Activated B cell treated with CpG ODN at 0.5 μM for 24 hours (primary cell): ENCODE results near the gene GALM. TPM values are rescaled to one million over a fixed set of nuclear protein-coding genes. Genes with fewer than 3 reads are reported as not detected.

Experiments used
- ATAC-seq: fragments of 200-7000 bp; cut with Tn5 transposase; one replicate; pipeline ENCODE4 v1.10.0; 2021; ENCODE audit warnings: low read depth, mild to moderate bottlenecking, moderate library complexity
- CTCF ChIA-PET: fragments of 350-600 bp; sonication (Branson Sonifier 250); formaldehyde crosslinking; loops from one replicate; lab custom pipeline; 2021; ENCODE audit warnings: antibody characterized with exemption; lab: Charles Lee
- POLR2A ChIA-PET: fragments of 350-600 bp; sonication (Branson Sonifier 250); formaldehyde crosslinking; loops from one replicate; lab custom pipeline; 2021; ENCODE audit warnings: antibody characterized with exemption; lab: Charles Lee
- DNase-seq: peaks from one replicate; pipeline ENCODE4 v3.0.0; 2022
- H3K27ac Mint-ChIP-seq: one replicate; pipeline ENCODE4 v1.8.0; 2020; ENCODE audit warnings: mixed read lengths
- H3K27me3 Mint-ChIP-seq: one replicate; pipeline ENCODE4 v1.8.0; 2021; ENCODE audit warnings: mixed read lengths
- H3K36me3 Mint-ChIP-seq: one replicate; pipeline ENCODE4 v1.8.0; 2021; ENCODE audit warnings: low read depth, mixed read lengths
- H3K4me1 Mint-ChIP-seq: one replicate; pipeline ENCODE4 v1.8.0; 2021; ENCODE audit warnings: mixed read lengths
- H3K4me3 Mint-ChIP-seq: one replicate; pipeline ENCODE4 v1.8.0; 2020; ENCODE audit warnings: mild to moderate bottlenecking, mixed read lengths
- H3K9me3 Mint-ChIP-seq: one replicate; pipeline ENCODE4 v1.8.0; 2020; ENCODE audit warnings: mixed read lengths
- intact Hi-C: fragments of 100-400 bp; cut with micrococcal nuclease; formaldehyde crosslinking; loops from one replicate; pipeline ENCODE4 v1.15.1; 2024
- total RNA-seq: library from RNA; stranded (reverse); gene quantifications from 2 replicates; pipeline ENCODE4 v1.2.3, GENCODE V29; 2022
- TF ChIP-seq, protein P1 (sequence below): fragments of 200-600 bp; IDR thresholded peaks from one replicate; pipeline ENCODE4 v1.8.0; 2022; ENCODE audit warnings: antibody characterized with exemption, mild to moderate bottlenecking

GALM gene
- total RNA-seq, 1 donor from 2014 or later, result 5.4 TPM

DNA sequence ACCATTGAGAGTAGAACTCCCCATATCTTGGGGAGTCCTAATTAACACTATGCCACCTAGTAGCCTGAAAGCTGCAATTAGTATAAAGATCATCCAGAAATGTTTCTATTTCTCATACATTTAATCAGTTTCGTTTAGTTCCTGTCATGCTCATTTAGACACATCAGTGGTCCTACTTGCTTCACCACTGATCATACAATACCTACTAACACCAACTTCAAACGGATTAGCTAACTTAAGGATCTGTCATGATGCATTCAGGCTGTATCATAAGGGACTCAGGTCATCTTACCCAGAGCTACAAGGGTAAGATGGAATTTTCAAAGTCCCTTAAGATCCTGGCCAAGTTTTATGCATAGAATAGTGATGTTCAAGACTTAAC, 78.5 kb downstream of the GALM start:
- Mint-ChIP-seq H3K27me3 (no peaks in the 10 kb centered on the region), H3K27ac (no peak overlapping the region), H3K4me3 (no peak overlapping the region), H3K9me3 (no peaks in the 10 kb centered on the region), H3K4me1 (peaks cover 60% of the 10 kb centered on the region), H3K36me3 (peaks cover 84% of the 10 kb centered on the region)
- DNase-seq (no peak), ATAC-seq (no peak)
- intact Hi-C loops, result loop anchor here (5.0 kb wide), 2 partner anchors 33 to 762 kb away; partner anchors contain the start of gene GEMIN6
- ChIA-PET POLR2A (interaction anchor here (0.7 to 1.0 kb wide), 3 partner anchors 148 to 211 kb away, joined by 3 to 6 read pairs (median 4); no protein-coding TSS in a partner anchor), CTCF (interaction anchor here (0.6 to 9.0 kb wide), 4 partner anchors 141 to 209 kb away, joined by 3 to 75 read pairs (median 4); no protein-coding TSS in a partner anchor)
- TF ChIP-seq, protein P1, sequence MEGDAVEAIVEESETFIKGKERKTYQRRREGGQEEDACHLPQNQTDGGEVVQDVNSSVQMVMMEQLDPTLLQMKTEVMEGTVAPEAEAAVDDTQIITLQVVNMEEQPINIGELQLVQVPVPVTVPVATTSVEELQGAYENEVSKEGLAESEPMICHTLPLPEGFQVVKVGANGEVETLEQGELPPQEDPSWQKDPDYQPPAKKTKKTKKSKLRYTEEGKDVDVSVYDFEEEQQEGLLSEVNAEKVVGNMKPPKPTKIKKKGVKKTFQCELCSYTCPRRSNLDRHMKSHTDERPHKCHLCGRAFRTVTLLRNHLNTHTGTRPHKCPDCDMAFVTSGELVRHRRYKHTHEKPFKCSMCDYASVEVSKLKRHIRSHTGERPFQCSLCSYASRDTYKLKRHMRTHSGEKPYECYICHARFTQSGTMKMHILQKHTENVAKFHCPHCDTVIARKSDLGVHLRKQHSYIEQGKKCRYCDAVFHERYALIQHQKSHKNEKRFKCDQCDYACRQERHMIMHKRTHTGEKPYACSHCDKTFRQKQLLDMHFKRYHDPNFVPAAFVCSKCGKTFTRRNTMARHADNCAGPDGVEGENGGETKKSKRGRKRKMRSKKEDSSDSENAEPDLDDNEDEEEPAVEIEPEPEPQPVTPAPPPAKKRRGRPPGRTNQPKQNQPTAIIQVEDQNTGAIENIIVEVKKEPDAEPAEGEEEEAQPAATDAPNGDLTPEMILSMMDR, result no peak

DNA sequence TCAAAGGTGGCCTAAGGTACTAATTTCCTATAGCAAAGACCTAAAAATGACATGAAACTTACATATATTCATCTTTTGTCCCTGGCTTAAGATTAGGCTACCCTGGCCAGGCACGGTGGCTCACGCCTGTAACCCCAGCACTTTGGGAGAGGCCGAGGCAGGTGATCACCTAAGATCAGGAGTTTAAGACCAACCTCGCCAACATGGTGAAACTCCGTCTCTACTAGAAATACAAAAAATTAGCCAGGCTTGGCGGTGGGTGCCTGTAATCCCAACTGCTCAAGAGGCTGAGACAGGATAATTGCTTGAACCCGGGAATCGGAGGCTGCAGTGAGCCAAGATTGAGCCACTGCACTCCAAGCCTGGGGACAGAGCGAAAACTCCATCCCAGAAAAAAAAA, 79.4 kb downstream of the GALM start:
- DNase-seq (no peak), ATAC-seq (no peak)
- ChIA-PET POLR2A (no interaction called here), CTCF (interaction anchor here (9.0 kb wide), 1 partner anchor 162 kb away, joined by 75 read pairs; no protein-coding TSS in a partner anchor)
- Mint-ChIP-seq H3K4me1 (peaks cover 60% of the 10 kb centered on the region), H3K4me3 (no peak overlapping the region), H3K9me3 (no peaks in the 10 kb centered on the region), H3K27me3 (no peaks in the 10 kb centered on the region), H3K27ac (no peak overlapping the region), H3K36me3 (peaks cover 89% of the 10 kb centered on the region)
- intact Hi-C loops, result no loop called here
- TF ChIP-seq, protein P1, result no peak

DNA sequence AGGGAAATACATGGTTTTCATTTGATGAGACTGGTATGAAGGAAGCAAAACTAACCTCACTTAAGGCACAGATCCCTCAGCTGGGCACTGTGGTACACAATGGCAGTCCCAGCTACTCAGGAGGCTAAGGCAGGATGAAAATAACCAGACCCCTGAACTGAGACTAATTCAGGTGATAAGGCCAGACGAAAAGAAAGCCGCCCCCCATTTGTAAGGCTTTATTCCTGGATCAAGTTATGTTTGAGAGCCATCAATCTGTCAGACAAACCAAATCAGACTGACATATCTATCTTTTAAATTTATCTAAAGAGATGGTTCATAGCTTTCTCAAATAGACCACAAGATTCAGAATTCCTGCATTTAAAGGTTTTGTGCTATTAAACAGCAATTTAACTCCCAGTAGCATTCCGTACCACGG, 81.1 kb downstream of the GALM start:
- peaks cover 69% of the 10 kb centered on the region for H3K4me1 Mint-ChIP-seq
- ATAC-seq (no peak), DNase-seq (no peak)
- TF ChIP-seq, protein P1, result no peak
- ChIA-PET CTCF (no interaction called here), POLR2A (interaction anchor here (0.9 kb wide), 1 partner anchor 29 kb away, joined by 3 read pairs; no protein-coding TSS in a partner anchor)
- no peaks in the 10 kb centered on the region for H3K9me3 Mint-ChIP-seq
- peak overlapping the region; percentile 60 for H3K27ac Mint-ChIP-seq
- H3K27me3 Mint-ChIP-seq, result no peaks in the 10 kb centered on the region
- H3K36me3 Mint-ChIP-seq, result peaks cover 87% of the 10 kb centered on the region
- H3K4me3 Mint-ChIP-seq, result peak overlapping the region; percentile 19
- intact Hi-C loops, result no loop called here

DNA sequence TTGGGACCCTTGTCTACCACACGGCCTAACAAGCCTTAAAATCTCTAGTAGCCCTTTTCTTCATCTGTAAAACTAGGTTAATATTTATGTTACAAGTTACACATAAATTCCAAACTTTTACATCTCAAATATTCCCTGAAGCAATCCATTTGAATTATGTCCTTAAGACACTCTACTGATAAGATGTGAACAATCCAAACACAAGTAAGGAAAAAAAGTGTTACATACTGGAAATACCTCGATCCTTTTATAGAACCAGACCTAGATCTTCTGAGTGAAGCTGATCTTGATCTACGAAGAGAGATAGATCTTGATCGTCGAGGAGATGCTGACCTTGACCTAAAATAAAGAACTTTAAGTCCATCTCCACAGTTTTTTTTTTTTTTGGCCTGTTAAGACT, 81.9 kb downstream of the GALM start:
- H3K36me3 Mint-ChIP-seq, result peaks cover 80% of the 10 kb centered on the region
- TF ChIP-seq, protein P1, result no peak
- peaks cover 71% of the 10 kb centered on the region for H3K4me1 Mint-ChIP-seq
- ATAC-seq (no peak), DNase-seq (no peak)
- H3K9me3 Mint-ChIP-seq, result no peaks in the 10 kb centered on the region
- intact Hi-C loops, result no loop called here
- H3K4me3 Mint-ChIP-seq, result peak overlapping the region; percentile 50
- no peaks in the 10 kb centered on the region for H3K27me3 Mint-ChIP-seq
- peak overlapping the region; percentile 79 for H3K27ac Mint-ChIP-seq
- ChIA-PET CTCF (interaction anchor here (2.0 kb wide), 1 partner anchor 166 kb away, joined by 9 read pairs; no protein-coding TSS in a partner anchor), POLR2A (interaction anchor here (0.9 kb wide), 1 partner anchor 28 kb away, joined by 3 read pairs; no protein-coding TSS in a partner anchor)

DNA sequence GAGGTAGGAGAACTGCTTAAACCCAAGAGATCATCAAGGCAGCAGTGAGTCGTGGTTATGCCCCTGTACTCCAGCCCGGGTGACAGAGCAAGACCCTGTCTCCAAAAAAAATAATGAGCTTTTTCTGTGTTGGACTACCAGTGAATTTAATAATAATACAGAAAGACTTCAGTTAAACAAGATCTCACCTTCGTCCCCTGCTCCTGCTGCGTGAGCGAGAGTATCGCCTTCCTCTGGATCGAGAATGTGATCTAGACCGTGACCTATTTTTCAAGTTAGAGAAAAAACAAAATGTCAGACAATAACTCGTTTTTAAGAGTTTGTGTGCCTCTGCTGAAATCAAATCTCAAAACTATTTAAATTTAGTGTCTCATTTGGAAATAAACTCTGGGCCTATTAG, 82.5 kb downstream of the GALM start:
- Mint-ChIP-seq H3K36me3 (peaks cover 76% of the 10 kb centered on the region), H3K4me1 (peaks cover 71% of the 10 kb centered on the region), H3K9me3 (no peaks in the 10 kb centered on the region), H3K4me3 (no peak overlapping the region), H3K27ac (peak overlapping the region; percentile 79), H3K27me3 (no peaks in the 10 kb centered on the region)
- ChIA-PET CTCF (interaction anchor here (2.0 kb wide), 1 partner anchor 167 kb away, joined by 9 read pairs; no protein-coding TSS in a partner anchor), POLR2A (interaction anchor here (0.9 kb wide), 1 partner anchor 12 kb away, joined by 3 read pairs; no protein-coding TSS in a partner anchor)
- no peak for ATAC-seq
- intact Hi-C loops, result no loop called here
- TF ChIP-seq, protein P1, result no peak
- DNase-seq, result no peak
